ENCODE measurements around the gene CPNE4. TPM values are rescaled to one million over a fixed set of nuclear protein-coding genes. Genes with fewer than 3 reads are reported as not detected.

The CPNE4 gene
- total RNA-seq, 1 donor from 2014 or later: 0.83 TPM

DNA sequence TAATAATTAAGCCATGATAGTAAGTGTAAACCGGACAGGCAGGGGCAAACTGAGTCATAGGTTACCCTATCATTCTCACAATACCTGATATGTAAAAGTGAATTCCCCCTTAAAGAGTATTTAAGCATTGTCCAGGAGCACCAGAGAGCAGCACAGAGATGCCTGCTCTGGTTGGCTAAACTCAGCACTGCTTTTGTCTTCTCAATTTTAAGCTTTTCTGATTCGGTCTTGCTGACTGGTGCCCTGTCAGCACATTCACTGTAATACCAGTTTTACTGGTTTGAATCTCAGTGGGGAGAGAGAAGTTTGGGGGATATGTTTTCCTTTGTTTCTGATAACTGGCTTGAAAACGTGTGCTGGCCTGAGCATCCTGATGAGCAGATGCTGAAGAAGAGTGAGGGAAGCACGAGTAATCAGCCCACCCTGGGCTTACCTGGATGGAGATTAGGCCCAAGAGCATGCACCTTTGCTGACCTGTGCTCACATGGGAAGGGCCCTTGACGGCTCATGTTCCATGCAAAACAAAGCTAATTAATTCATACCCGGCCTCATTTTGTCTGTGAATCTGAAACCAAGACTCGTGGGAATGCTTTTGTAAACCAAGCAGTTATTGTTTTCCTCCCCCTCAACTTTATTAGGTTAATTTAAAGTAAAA, 323.6 kb downstream of the CPNE4 start:
- Histone ChIP-seq H3K4me3 (no peak overlapping the region), H3K36me3 (no peaks in the 10 kb centered on the region), H3K27me3 (ENCODE audit: low read depth) (no peaks in the 10 kb centered on the region), H3K4me1 (no peaks in the 10 kb centered on the region), H3K9me3 (no peaks in the 10 kb centered on the region), H3K27ac (no peak overlapping the region)
- ATAC-seq: no peak
- intact Hi-C loops (cut with DNase I): no loop called here
- TF ChIP-seq, protein P1, sequence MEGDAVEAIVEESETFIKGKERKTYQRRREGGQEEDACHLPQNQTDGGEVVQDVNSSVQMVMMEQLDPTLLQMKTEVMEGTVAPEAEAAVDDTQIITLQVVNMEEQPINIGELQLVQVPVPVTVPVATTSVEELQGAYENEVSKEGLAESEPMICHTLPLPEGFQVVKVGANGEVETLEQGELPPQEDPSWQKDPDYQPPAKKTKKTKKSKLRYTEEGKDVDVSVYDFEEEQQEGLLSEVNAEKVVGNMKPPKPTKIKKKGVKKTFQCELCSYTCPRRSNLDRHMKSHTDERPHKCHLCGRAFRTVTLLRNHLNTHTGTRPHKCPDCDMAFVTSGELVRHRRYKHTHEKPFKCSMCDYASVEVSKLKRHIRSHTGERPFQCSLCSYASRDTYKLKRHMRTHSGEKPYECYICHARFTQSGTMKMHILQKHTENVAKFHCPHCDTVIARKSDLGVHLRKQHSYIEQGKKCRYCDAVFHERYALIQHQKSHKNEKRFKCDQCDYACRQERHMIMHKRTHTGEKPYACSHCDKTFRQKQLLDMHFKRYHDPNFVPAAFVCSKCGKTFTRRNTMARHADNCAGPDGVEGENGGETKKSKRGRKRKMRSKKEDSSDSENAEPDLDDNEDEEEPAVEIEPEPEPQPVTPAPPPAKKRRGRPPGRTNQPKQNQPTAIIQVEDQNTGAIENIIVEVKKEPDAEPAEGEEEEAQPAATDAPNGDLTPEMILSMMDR (IDR thresholded peaks at IDR 0.05): no peak
- DNase-seq: no peak

DNA sequence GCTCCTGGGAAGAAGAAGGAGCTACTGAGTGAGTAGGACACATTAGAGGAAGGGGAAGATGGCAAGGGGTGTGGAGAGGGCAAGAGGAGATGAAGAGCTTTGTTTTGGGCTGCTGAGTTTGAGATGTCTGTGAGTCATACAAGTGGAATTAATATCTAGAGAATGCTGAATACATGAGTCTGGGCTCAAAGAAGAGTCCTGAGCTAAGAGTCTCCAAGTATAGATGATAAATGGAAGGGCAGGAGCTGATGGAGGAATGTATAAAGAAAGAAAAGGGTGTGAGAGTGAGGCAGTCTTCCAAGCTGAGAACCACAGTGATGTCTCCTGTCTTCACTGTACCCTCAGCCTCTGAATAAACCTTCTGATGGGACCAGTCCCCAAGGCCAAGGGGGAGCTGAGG, 326.6 kb downstream of the CPNE4 start:
- intact Hi-C loops (cut with DNase I): no loop called here

DNA sequence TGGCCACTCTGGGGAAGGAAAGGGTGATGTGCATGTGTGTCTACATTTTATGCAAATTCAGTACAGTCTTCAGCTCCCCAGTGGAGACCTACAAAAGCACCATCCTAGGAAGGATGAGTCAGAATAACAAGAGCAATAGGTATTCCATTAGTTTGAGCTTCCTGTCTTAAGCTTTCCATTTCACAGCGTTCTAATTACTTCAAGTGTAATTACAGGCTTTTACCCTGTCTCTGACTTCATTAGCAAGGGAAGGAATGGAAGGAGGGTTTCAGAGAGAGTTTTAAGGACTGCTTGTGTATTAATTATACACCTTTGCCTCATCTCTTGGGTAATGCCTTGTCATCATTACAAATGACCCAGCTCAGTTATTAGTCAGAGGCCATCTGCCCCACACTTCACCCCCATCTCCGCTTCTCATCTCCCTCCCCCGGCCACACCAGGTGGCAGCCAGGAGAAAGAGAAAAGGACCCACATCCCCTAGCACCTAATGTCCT, 329.2 kb downstream of the CPNE4 start:
- ATAC-seq (no peak), DNase-seq (no peak)
- TF ChIP-seq, protein P1 (IDR thresholded peaks at IDR 0.05): no peak
- intact Hi-C loops (cut with DNase I): no loop called here
- Histone ChIP-seq H3K27ac (no peak overlapping the region), H3K4me1 (no peaks in the 10 kb centered on the region), H3K36me3 (no peaks in the 10 kb centered on the region), H3K9me3 (no peaks in the 10 kb centered on the region), H3K27me3 (ENCODE audit: low read depth) (no peaks in the 10 kb centered on the region), H3K4me3 (no peak overlapping the region)

More for the DNA sequence above, 326.6 kb downstream of the CPNE4 start:
- no peak overlapping the region for H3K27ac ChIP-seq
- H3K9me3 ChIP-seq: no peaks in the 10 kb centered on the region
- H3K27me3 ChIP-seq (ENCODE audit: low read depth): no peaks in the 10 kb centered on the region
- TF ChIP-seq, protein P1 (IDR thresholded peaks at IDR 0.05): no peak
- no peak for ATAC-seq
- no peak for DNase-seq
- H3K36me3 ChIP-seq: no peaks in the 10 kb centered on the region
- no peak overlapping the region for H3K4me3 ChIP-seq
- H3K4me1 ChIP-seq: no peaks in the 10 kb centered on the region

- TF ChIP-seq, protein P1 (IDR thresholded peaks at IDR 0.05): no peak
- no peak overlapping the region for H3K27ac ChIP-seq
- ATAC-seq (no peak), DNase-seq (no peak)
- H3K27me3 ChIP-seq (ENCODE audit: low read depth): no peaks in the 10 kb centered on the region
- no peaks in the 10 kb centered on the region for H3K36me3 ChIP-seq
- intact Hi-C loops (cut with DNase I): no loop called here
- no peaks in the 10 kb centered on the region for H3K4me1 ChIP-seq
- H3K4me3 ChIP-seq: no peak overlapping the region
- H3K9me3 ChIP-seq: no peaks in the 10 kb centered on the region
Observed at GRCh38 chr3:131705099-131705498, 329.7 kb downstream of the CPNE4 start.

DNA sequence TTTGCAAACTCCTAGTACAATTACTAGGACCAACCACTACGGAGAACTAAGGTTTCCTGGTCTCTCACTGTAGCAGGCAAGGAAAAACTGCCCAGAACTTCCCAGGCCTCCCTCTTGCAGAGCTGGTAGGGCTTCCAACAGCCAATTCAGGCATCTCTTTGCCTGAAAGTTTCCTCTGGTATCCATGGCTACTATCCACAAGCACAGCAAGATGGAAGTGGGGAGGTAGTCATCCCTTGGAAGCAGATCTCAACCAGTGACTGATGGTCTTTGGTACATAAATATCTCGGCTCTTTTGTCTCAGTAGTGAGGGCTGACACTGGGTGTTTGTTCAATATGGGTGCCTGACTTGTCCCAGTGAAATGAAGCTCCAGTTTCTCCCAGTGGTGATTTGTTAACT, 330.7 kb downstream of the CPNE4 start:
- ATAC-seq: no peak
- no peaks in the 10 kb centered on the region for H3K9me3 ChIP-seq
- no peak overlapping the region for H3K4me3 ChIP-seq
- H3K36me3 ChIP-seq: no peaks in the 10 kb centered on the region
- no peak overlapping the region for H3K27ac ChIP-seq
- H3K27me3 ChIP-seq (ENCODE audit: low read depth): no peaks in the 10 kb centered on the region
- DNase-seq: no peak
- intact Hi-C loops (cut with DNase I): no loop called here
- H3K4me1 ChIP-seq: no peaks in the 10 kb centered on the region
- TF ChIP-seq, protein P1 (IDR thresholded peaks at IDR 0.05): no peak
